Uterus (tissue), 2 donors: Measurements from ENCODE around the gene CAPN11.

Source experiments
- CTCF ChIP-seq, 4 experiments: fragments of 200-600 bp in 2 of 4; fragments of 450-650 bp in 2 of 4; sonication (generic) in 2 of 4; IDR thresholded peaks; one replicate each; pipeline ENCODE4 v1.5.1; 2016 to 2019; ENCODE audit warnings: antibody characterized with exemption in 4 of 4, mild to moderate bottlenecking in 2 of 4, moderate library complexity in 1 of 4
- POLR2A ChIP-seq, 2 donors: fragments of 450-650 bp; IDR thresholded peaks; one replicate each; pipeline ENCODE4 v1.6.1; 2016; ENCODE audit warnings: antibody characterized with exemption in 2 of 2, mild to moderate bottlenecking in 1 of 2, moderate library complexity in 1 of 2

GRCh38 chr6:44120692-44121443, 37.8 kb upstream of the CAPN11 start:
- TF ChIP-seq CTCF (IDR thresholded peaks at IDR 0.05) (no peak), POLR2A (IDR thresholded peaks at IDR 0.05) (no peak)
